BJ (cell line): Measurements from ENCODE around the gene HEXA. TPM values are rescaled to one million over a fixed set of nuclear protein-coding genes. Genes with fewer than 3 reads are reported as not detected.
A peak's percentile ranks its signal among the peaks of the same experiment; 100 is the strongest.

Source experiments
- CTCF ChIA-PET: fragments of 350-600 bp; formaldehyde crosslinking; extraction: SDS; loops from one replicate; lab custom pipeline; 2021; ENCODE audit warnings: antibody characterized with exemption, inconsistent platforms; lab: Yijun Ruan, JAX
- POLR2A ChIA-PET: fragments of 300-600 bp; sonication (Branson Sonifier 250); formaldehyde crosslinking; extraction: SDS; loops from one replicate; lab custom pipeline; 2021; ENCODE audit warnings: antibody characterized with exemption; lab: Charles Lee
- DNase-seq: peaks from one replicate; pipeline ENCODE4 v3.0.0-alpha.2; 2011; ENCODE audit warnings: low read depth
- H3K27me3 ChIP-seq: 2 replicates; pipeline ENCODE4 v1.6.0; 2011; ENCODE audit warnings: low read length; ENCODE audit not compliant: control insufficient read depth, insufficient read depth
- H3K36me3 ChIP-seq: 2 replicates; pipeline ENCODE4 v1.5.1; 2011; ENCODE audit warnings: low read length; ENCODE audit not compliant: control insufficient read depth, insufficient read depth
- H3K4me3 ChIP-seq: 2 replicates; pipeline ENCODE4 v1.5.1; 2011; ENCODE audit warnings: low read depth, mild to moderate bottlenecking, control low read depth, low read length
- CTCF ChIP-seq: IDR thresholded peaks from 2 replicates; pipeline ENCODE4 v1.5.1; 2011; ENCODE audit warnings: low read depth, mild to moderate bottlenecking, control low read depth, inconsistent platforms, low read length, moderate library complexity; ENCODE audit not compliant: insufficient read depth
- polyA plus RNA-seq: library from polyadenylated mRNA; depleted of rRNA; stranded (reverse); fragments of >200 nt; gene quantifications from 2 replicates; pipeline ENCODE4 v1.2.3, GENCODE V29; 2011

Gene HEXA
- polyA plus RNA-seq, 1 experiment: 272 TPM

- no peaks in the 10 kb centered on the region for H3K36me3 ChIP-seq
- H3K4me3 ChIP-seq: no peak overlapping the region
- H3K27me3 ChIP-seq: no peaks in the 10 kb centered on the region
- POLR2A ChIA-PET: no interaction called here
- DNase-seq: no peak
- TF ChIP-seq CTCF: no peak
- CTCF ChIA-PET: interaction anchor here (0.9 to 2.2 kb wide), 3 partner anchors 12 to 135 kb away, joined by 3 to 9 read pairs (median 7); no protein-coding TSS in a partner anchor
Measured at GRCh38 chr15:72338148-72338547, 37.7 kb downstream of the HEXA start.

GRCh38 chr15:72334842-72335241, 41.0 kb downstream of the HEXA start:
- ChIA-PET POLR2A (no interaction called here), CTCF (no interaction called here)
- no peak for DNase-seq

GRCh38 chr15:72331021-72331420, 44.8 kb downstream of the HEXA start:
- Histone ChIP-seq H3K27me3 (no peaks in the 10 kb centered on the region), H3K4me3 (no peak overlapping the region), H3K36me3 (no peaks in the 10 kb centered on the region)
- CTCF ChIA-PET: interaction anchor here (0.7 to 3.1 kb wide), 2 partner anchors 17 to 1804 kb away, joined by 3 to 10 read pairs; no protein-coding TSS in a partner anchor
- TF ChIP-seq CTCF: no peak
- POLR2A ChIA-PET: no interaction called here
- DNase-seq: no peak

More at GRCh38 chr15:72334842-72335241, 41.0 kb downstream of the HEXA start:
- TF ChIP-seq CTCF: no peak
- Histone ChIP-seq H3K4me3 (no peak overlapping the region), H3K36me3 (no peaks in the 10 kb centered on the region), H3K27me3 (no peaks in the 10 kb centered on the region)

GRCh38 chr15:72323752-72324151, 52.1 kb downstream of the HEXA start:
- H3K36me3 ChIP-seq: no peaks in the 10 kb centered on the region
- POLR2A ChIA-PET: no interaction called here
- CTCF ChIA-PET: no interaction called here
- no peak for TF ChIP-seq CTCF
- DNase-seq: no peak
- no peaks in the 10 kb centered on the region for H3K27me3 ChIP-seq
- H3K4me3 ChIP-seq: no peak overlapping the region

- POLR2A ChIA-PET: interaction anchor here (0.6 kb wide), 1 partner anchor 11 kb away, joined by 4 read pairs; no protein-coding TSS in a partner anchor
- peak within 1 kb of the TSS; percentile 41 for H3K4me3 ChIP-seq
- H3K36me3 ChIP-seq: no peaks in the 10 kb centered on the region
- CTCF ChIA-PET: interaction anchor here (0.8 kb wide), 1 partner anchor 215 kb away, joined by 3 read pairs; no protein-coding TSS in a partner anchor
- H3K27me3 ChIP-seq: no peaks in the 10 kb centered on the region; the same call in 1 of the 2 replicates
- no peak for TF ChIP-seq CTCF
- DNase-seq: no peak
Measured at GRCh38 chr15:72319985-72320671, 55.7 kb downstream of the HEXA start, which contains the start of gene CELF6. CELF6 (minus strand) TSS chr15:72320157; CDS start chr15:72319874, 283 bp downstream.
